Breast epithelium (tissue), 4 donors: ENCODE data around the gene ADCY4. TPM values are rescaled to one million over a fixed set of nuclear protein-coding genes. Genes with fewer than 3 reads are reported as not detected.

Experiments used
- DNase-seq, 2 donors: peaks; one replicate each; pipeline ENCODE4 v3.0.0-alpha.2; 2019; ENCODE audit warnings: low spot score in 2 of 2
- H3K27ac ChIP-seq, 2 donors: fragments of 200-600 bp; sonication (generic) in 1 of 2; one replicate each; pipeline ENCODE4 v1.5.1; 2016 to 2019; ENCODE audit warnings: mild to moderate bottlenecking in 1 of 2
- H3K27me3 ChIP-seq, 2 donors: fragments of 200-600 bp; sonication (generic) in 1 of 2; one replicate each; pipeline versions ENCODE4 v1.5.1 to v1.6.0; 2017 to 2019; ENCODE audit warnings: control low read depth in 1 of 2, mild to moderate bottlenecking in 1 of 2
- H3K36me3 ChIP-seq: fragments of 200-600 bp; one replicate; pipeline ENCODE4 v1.5.1; 2019
- H3K4me1 ChIP-seq, 2 donors: fragments of 200-600 bp; sonication (generic); one replicate each; pipeline ENCODE4 v1.5.1; 2016 to 2019; ENCODE audit warnings: control low read depth in 1 of 2
- H3K4me3 ChIP-seq, 3 donors: fragments of 200-600 bp; sonication (generic); 1 replicate in 2 of 3; 2 replicates in 1 of 3; pipeline ENCODE4 v1.5.1; 2016 to 2019; ENCODE audit warnings: mild to moderate bottlenecking in 3 of 3, moderate library complexity in 2 of 3
- H3K9me3 ChIP-seq, 2 donors: fragments of 200-600 bp; sonication (generic) in 1 of 2; one replicate each; pipeline ENCODE4 v1.5.1; 2016 to 2019; ENCODE audit warnings: control low read depth in 1 of 2
- POLR2A ChIP-seq: fragments of 450-650 bp; IDR thresholded peaks from one replicate; pipeline ENCODE4 v1.6.1; 2016; ENCODE audit warnings: antibody characterized with exemption, mild to moderate bottlenecking, moderate library complexity
- POLR2AphosphoS5 ChIP-seq, 3 donors: sonication (generic); formaldehyde crosslinking; IDR thresholded peaks; one replicate each; pipeline ENCODE4 v1.6.1; 2017; ENCODE audit warnings: antibody characterized with exemption in 3 of 3
- intact Hi-C: fragments of 100-400 bp; cut with DNase I; formaldehyde crosslinking; loops from one replicate; pipeline ENCODE4 v1.15.1; 2023; ENCODE audit warnings: low total_unique reads
- total RNA-seq, 3 donors: library from RNA; depleted of rRNA; stranded (reverse); fragments of >200 nt; gene quantifications; one replicate each; pipeline ENCODE4 v1.1.0, GENCODE V29; 2016
- TF ChIP-seq, protein P1 (sequence below), 3 donors: fragments of 450-650 bp; IDR thresholded peaks; one replicate each; pipeline ENCODE4 v1.5.1; 2016 to 2017; ENCODE audit warnings: antibody characterized with exemption in 3 of 3, mild to moderate bottlenecking in 3 of 3, moderate library complexity in 3 of 3

The ADCY4 gene
- total RNA-seq, 3 donors from 2014 or later = 13.8 to 60.6 (median 27.7) TPM

DNA sequence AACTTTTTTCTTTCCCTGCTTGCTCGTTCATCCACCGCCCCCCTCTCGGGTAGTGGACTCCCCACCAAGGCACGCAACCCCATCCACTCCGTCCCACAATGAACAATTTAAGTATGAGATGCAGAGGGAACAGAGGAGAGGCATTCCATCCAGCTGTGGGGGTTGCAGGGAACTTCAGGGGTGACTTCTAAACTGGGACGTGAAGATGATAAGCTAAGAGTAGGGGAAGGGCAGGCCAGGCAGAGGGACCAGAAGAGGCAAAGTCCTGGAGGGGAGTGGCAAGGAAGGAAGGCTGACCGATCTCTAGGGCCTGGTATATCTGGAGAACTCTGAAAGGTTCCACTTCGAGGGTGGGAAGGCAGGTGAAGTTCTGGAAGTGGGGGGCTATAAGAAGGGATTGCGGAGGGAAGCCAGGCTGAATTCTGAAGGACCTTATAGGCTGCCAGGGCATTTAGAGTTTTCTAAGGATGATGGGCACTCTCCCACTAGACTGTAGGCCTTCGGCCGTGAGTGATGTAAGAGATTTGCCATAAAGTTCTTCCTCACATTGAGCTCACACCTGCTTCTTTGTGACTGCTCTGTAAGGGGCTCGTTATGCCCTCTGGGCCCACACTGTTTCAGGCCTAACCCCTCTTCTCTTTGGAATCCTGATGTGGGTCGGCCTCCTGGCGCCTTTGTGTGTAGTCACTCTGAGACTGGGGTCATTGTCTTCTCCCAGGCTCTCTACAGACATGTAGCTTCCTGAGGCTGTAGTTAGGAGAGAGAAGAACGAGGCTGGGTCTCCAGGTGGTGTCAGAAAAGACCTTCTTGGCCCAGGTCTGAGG lies 45.2 kb upstream of the ADCY4 start:
- Histone ChIP-seq H3K36me3 (no peaks in the 10 kb centered on the region), H3K9me3 (no peaks in the 10 kb centered on the region), H3K4me1 (no peaks in the 10 kb centered on the region), H3K27ac (no peak overlapping the region), H3K27me3 (no peaks in the 10 kb centered on the region), H3K4me3 (no peak overlapping the region)
- TF ChIP-seq POLR2AphosphoS5 (IDR thresholded peaks at IDR 0.05) (no peak), POLR2A (no peak)
- TF ChIP-seq, protein P1, sequence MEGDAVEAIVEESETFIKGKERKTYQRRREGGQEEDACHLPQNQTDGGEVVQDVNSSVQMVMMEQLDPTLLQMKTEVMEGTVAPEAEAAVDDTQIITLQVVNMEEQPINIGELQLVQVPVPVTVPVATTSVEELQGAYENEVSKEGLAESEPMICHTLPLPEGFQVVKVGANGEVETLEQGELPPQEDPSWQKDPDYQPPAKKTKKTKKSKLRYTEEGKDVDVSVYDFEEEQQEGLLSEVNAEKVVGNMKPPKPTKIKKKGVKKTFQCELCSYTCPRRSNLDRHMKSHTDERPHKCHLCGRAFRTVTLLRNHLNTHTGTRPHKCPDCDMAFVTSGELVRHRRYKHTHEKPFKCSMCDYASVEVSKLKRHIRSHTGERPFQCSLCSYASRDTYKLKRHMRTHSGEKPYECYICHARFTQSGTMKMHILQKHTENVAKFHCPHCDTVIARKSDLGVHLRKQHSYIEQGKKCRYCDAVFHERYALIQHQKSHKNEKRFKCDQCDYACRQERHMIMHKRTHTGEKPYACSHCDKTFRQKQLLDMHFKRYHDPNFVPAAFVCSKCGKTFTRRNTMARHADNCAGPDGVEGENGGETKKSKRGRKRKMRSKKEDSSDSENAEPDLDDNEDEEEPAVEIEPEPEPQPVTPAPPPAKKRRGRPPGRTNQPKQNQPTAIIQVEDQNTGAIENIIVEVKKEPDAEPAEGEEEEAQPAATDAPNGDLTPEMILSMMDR (IDR thresholded peaks at IDR 0.05) = no peak
- DNase-seq = no peak
- intact Hi-C loops = no loop called here

DNA sequence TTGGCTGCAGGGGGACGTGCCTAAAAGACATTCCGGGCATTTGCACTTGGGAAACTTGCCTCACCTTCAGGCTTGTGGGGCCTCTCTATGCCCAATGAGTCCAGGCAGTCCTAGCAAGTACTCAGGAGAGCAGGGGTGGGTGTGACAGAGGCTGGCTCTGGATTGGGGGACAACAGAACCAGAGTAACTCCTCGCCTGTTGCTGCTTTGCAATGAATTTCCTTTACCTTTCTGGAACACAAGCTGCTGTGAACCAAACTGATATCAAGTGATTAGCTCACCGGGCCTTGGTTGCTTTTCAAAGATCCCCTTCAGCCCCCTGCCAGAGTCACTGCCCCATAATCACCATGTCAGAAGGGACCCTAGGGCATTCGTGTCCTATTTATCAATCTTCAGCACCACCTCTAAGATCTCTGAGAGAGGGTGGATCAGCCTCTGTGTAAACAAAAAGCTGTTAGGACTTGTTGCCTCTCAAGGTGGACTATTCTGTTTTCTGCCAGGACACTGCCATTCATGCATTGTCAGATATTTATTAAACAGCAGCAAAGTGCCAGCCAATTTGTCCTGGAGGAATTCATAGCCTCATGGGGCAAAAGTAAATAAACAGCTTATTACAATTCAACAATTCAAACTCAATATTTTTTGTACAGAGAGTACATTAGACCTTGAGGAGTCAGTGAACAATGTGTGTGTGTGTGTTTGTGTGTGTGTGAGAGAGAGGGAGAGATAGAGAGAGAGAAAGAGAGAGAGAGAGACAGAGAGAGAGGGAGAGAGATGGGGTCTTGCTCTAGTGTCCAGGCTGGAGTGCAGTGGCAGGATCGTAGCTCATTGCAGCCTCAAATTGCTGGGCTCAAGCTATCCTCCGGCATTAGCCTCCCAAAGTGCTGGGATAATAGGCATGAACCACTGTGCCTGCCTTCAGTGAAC lies 44.4 kb upstream of the ADCY4 start:
- DNase-seq = no peak
- intact Hi-C loops = no loop called here
- no peaks in the 10 kb centered on the region for H3K4me1 ChIP-seq
- no peaks in the 10 kb centered on the region for H3K9me3 ChIP-seq
- H3K36me3 ChIP-seq = no peaks in the 10 kb centered on the region
- H3K27me3 ChIP-seq = no peaks in the 10 kb centered on the region
- peak overlapping the region in 1 of 2 donors; percentile 63 for H3K27ac ChIP-seq
- no peak overlapping the region for H3K4me3 ChIP-seq
- TF ChIP-seq, protein P1 (IDR thresholded peaks at IDR 0.05) = no peak
- TF ChIP-seq POLR2A (no peak), POLR2AphosphoS5 (IDR thresholded peaks at IDR 0.05) (no peak)

DNA sequence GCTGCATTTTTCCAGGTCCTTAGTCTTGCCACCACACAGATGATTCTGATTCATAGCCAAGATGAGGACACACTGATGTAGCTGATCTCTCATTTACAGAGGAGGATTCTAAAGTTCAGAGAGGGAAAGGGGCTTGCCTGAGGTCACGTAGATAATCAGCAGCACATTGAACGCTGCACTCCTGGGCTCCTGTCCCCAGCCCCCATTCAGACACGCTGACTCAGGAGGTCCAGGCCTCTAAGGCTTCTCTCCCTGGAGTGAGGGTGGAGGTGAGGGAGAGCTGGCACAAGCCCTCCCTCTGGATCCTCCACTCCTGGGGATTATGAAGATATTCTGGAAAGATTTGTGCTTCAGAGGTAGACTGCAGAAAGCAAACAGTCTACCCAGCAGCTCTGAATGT lies 43.5 kb upstream of the ADCY4 start:
- TF ChIP-seq POLR2A (no peak), POLR2AphosphoS5 (IDR thresholded peaks at IDR 0.05) (no peak)
- TF ChIP-seq, protein P1 (IDR thresholded peaks at IDR 0.05) = no peak
- no peaks in the 10 kb centered on the region for H3K9me3 ChIP-seq
- no peaks in the 10 kb centered on the region for H3K36me3 ChIP-seq
- H3K27ac ChIP-seq = peak overlapping the region in 1 of 2 donors; percentile 63
- DNase-seq = no peak
- H3K4me1 ChIP-seq = no peaks in the 10 kb centered on the region
- intact Hi-C loops = no loop called here
- no peak overlapping the region for H3K4me3 ChIP-seq
- no peaks in the 10 kb centered on the region for H3K27me3 ChIP-seq

DNA sequence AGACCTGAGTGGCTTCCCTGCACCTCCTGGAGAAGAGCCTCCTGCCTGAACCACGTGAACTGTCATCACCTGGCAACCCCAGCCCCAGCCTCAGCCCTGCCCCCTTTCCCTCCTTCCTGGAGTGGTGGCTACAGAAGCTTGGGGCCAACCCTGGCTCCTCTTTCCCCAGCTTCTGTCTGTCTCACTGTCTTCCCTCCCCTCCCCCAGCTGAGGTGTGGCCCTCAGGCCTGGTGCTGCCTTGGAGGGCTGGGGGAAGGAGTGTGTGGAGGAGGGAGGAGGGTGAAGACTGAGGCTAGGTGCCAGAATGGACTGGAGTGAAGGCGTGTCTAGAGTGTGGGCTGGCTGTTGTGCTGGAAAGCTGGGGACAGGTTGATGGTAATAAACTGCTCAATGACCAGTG lies 42.8 kb upstream of the ADCY4 start:
- Histone ChIP-seq H3K36me3 (no peaks in the 10 kb centered on the region), H3K4me3 (no peak overlapping the region), H3K27ac (peak overlapping the region in 1 of 2 donors; percentile 63), H3K9me3 (no peaks in the 10 kb centered on the region), H3K4me1 (no peaks in the 10 kb centered on the region), H3K27me3 (no peaks in the 10 kb centered on the region)
- intact Hi-C loops = no loop called here
- TF ChIP-seq, protein P1 (IDR thresholded peaks at IDR 0.05) = no peak
- TF ChIP-seq POLR2AphosphoS5 (IDR thresholded peaks at IDR 0.05) = no peak
- TF ChIP-seq POLR2A = no peak
- DNase-seq = peak in 1 of 2 donors; percentile 48
